Lung (tissue), 12 donors: ENCODE measurements around the gene CXorf65. TPM values are rescaled to one million over a fixed set of nuclear protein-coding genes. Genes with fewer than 3 reads are reported as not detected.

ENCODE experiments used
- ATAC-seq: fragments of 200-7000 bp; cut with Tn5 transposase; one replicate; pipeline ENCODE4 v1.9.1; 2020; ENCODE audit warnings: moderate number of reproducible peaks; ENCODE audit not compliant: insufficient read depth, low FRiP score
- DNase-seq, 3 donors: peaks; one replicate each; pipeline ENCODE4 v3.0.0-alpha.2; 2013 to 2017
- H3K27ac ChIP-seq, 2 donors: one replicate each; pipeline ENCODE4 v1.5.1; 2013; ENCODE audit warnings: mild to moderate bottlenecking in 2 of 2, moderate library complexity in 2 of 2, control low read depth in 1 of 2, inconsistent platforms in 1 of 2, low read depth in 1 of 2, low read length in 1 of 2
- H3K27me3 ChIP-seq, 3 donors: one replicate each; pipeline ENCODE4 v1.5.1; 2013; ENCODE audit warnings: low read length in 2 of 3; ENCODE audit not compliant: control insufficient read depth in 3 of 3, insufficient read depth in 3 of 3
- H3K36me3 ChIP-seq, 4 donors: one replicate each; pipeline ENCODE4 v1.5.1; 2013; ENCODE audit warnings: low read length in 4 of 4, mild to moderate bottlenecking in 1 of 4, moderate library complexity in 1 of 4; ENCODE audit not compliant: control insufficient read depth in 4 of 4, insufficient read depth in 4 of 4
- H3K4me1 ChIP-seq, 5 donors: one replicate each; pipeline ENCODE4 v1.5.1; 2013; ENCODE audit warnings: low read length in 5 of 5, mild to moderate bottlenecking in 2 of 5, moderate library complexity in 1 of 5; ENCODE audit not compliant: control insufficient read depth in 5 of 5, insufficient read depth in 5 of 5
- H3K4me3 ChIP-seq: one replicate; pipeline ENCODE4 v1.5.1; 2013; ENCODE audit warnings: mild to moderate bottlenecking, control low read depth, moderate library complexity
- H3K9ac ChIP-seq, 2 donors: one replicate each; pipeline ENCODE4 v1.5.1; 2013; ENCODE audit warnings: low read length in 2 of 2, control low read depth in 1 of 2; ENCODE audit not compliant: insufficient read depth in 1 of 2
- H3K9me3 ChIP-seq, 4 donors: one replicate each; pipeline ENCODE4 v1.5.1; 2013; ENCODE audit warnings: low read length in 3 of 4, mild to moderate bottlenecking in 1 of 4, moderate library complexity in 1 of 4; ENCODE audit not compliant: control insufficient read depth in 4 of 4, insufficient read depth in 3 of 4
- WGBS, 2 donors: extraction: QIAGEN DNeasy Blood & Tissue Kit; methylation state at CpG; one replicate each; pipeline ENCODE4 v1.1.7; 2013; 5-methylcytosine and 5-hydroxymethylcytosine counted together
- polyA plus RNA-seq, 2 donors: library from polyadenylated mRNA; stranded (reverse); fragments of 200-250 nt; gene quantifications; one replicate each; pipeline ENCODE4 v1.2.1, GENCODE V29; 2013
- total RNA-seq, 2 donors: library from RNA; depleted of rRNA in 1 of 2; stranded (reverse); fragments of >200 nt in 1 of 2; gene quantifications; one replicate each; pipeline ENCODE4 v1.2.1, GENCODE V29; 2014 to 2021
- TF ChIP-seq, protein P1 (sequence below): IDR thresholded peaks from 2 replicates; pipeline ENCODE4 v1.5.1; 2012; ENCODE audit warnings: mild to moderate bottlenecking; ENCODE audit errors: control extremely low read depth, extremely low read depth
- donor health status: control.
- donor health status: control.
- donor health status: Bipolar disorder and iron deficiency.
- donor health status: healthy.
- donor health status: DM: yes; HTN: yes; CAD: no.

Gene CXorf65
- total and polyA plus RNA-seq, 4 donors, result 0.95 to 2.6 TPM; not detected in 2

DNA sequence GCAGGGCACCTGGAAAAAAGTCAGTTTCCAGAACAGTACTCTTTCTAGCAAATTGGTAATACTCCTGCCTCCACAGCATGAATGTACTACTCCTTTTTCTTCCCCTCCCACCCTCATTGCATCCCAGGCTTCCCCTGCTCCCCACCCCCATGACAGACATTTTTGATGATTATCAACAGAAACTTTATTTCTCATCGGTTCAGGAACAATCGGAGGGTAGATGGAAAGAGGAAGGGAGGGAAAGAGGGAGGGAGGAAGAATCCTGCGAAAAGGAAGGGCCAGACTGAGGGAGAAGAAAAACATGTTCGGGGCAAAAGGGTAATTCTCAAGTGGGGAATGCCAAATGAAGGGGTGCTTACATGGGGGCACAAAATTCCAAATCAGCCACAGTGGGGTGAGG lies 705 bp upstream of the CXorf65 start:
- H3K4me1 ChIP-seq, result peaks cover 0 to 27% (median 4%) of the 10 kb centered on the region in 5 donors
- H3K27ac ChIP-seq, result no peak overlapping the region
- TF ChIP-seq, protein P1, sequence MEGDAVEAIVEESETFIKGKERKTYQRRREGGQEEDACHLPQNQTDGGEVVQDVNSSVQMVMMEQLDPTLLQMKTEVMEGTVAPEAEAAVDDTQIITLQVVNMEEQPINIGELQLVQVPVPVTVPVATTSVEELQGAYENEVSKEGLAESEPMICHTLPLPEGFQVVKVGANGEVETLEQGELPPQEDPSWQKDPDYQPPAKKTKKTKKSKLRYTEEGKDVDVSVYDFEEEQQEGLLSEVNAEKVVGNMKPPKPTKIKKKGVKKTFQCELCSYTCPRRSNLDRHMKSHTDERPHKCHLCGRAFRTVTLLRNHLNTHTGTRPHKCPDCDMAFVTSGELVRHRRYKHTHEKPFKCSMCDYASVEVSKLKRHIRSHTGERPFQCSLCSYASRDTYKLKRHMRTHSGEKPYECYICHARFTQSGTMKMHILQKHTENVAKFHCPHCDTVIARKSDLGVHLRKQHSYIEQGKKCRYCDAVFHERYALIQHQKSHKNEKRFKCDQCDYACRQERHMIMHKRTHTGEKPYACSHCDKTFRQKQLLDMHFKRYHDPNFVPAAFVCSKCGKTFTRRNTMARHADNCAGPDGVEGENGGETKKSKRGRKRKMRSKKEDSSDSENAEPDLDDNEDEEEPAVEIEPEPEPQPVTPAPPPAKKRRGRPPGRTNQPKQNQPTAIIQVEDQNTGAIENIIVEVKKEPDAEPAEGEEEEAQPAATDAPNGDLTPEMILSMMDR, result no peak
- H3K36me3 ChIP-seq, result no peaks in the 10 kb centered on the region
- ATAC-seq (no peak), DNase-seq (no peak)
- 23 to 69% methylated on average over 4 of the region's 4 CpGs for WGBS, 2 donors
- no peak overlapping the region for H3K4me3 ChIP-seq
- H3K27me3 ChIP-seq, result peaks cover 0 to 2% (median 0%) of the 10 kb centered on the region in 3 donors
- peaks cover 0 to 4% (median under 1%) of the 10 kb centered on the region in 4 donors for H3K9me3 ChIP-seq
- H3K9ac ChIP-seq, result no peak overlapping the region

GRCh38 chrX:71105628-71106027 lies 912 bp downstream of the CXorf65 start:
- Histone ChIP-seq H3K36me3 (no peaks in the 10 kb centered on the region), H3K27ac (no peak overlapping the region), H3K4me1 (peaks cover 0 to 33% (median 4%) of the 10 kb centered on the region in 5 donors), H3K9ac (no peak overlapping the region), H3K27me3 (peaks cover 0 to 2% (median 0%) of the 10 kb centered on the region in 3 donors), H3K9me3 (peaks cover 0 to 4% (median under 1%) of the 10 kb centered on the region in 4 donors), H3K4me3 (no peak overlapping the region)
- ATAC-seq (no peak), DNase-seq (no peak)
- TF ChIP-seq, protein P1, result no peak
- 85 to 98% methylated on average over 3 of the region's 3 CpGs for WGBS, 2 donors

- Histone ChIP-seq H3K4me3 (no peak overlapping the region), H3K36me3 (no peaks in the 10 kb centered on the region), H3K27me3 (no peaks in the 10 kb centered on the region), H3K9ac (no peak overlapping the region), H3K27ac (peak overlapping the region in 1 of 2 donors; percentile 52), H3K9me3 (peaks cover 0 to 4% (median under 1%) of the 10 kb centered on the region in 4 donors), H3K4me1 (peaks cover 0 to 46% (median 4%) of the 10 kb centered on the region in 5 donors)
- no peak for ATAC-seq
- 7 to 19% methylated on average over 5 to 9 of the region's 10 CpGs for WGBS, 2 donors
- TF ChIP-seq, protein P1, result no peak
- peak; percentile 40 to 65 (median 56) for DNase-seq
Observed at GRCh38 chrX:71103110-71103983, 3.2 kb downstream of the CXorf65 start.
